Stimulated activated naive CD8-positive, alpha-beta T cell treated with anti-CD3 and anti-CD28 coated beads, Interleukin-15, amount 100 ng/mL, for 72 hours (primary cell): Measurements from ENCODE around the gene DNAH8.

Source experiments
- ATAC-seq: fragments of 150-1000 bp; cut with Tn5 transposase; 2 replicates; pipeline ENCODE4 v1.10.0; 2021; ENCODE audit warnings: mild to moderate bottlenecking, moderate library complexity
- DNase-seq, 2 donors: peaks; one replicate each; pipeline ENCODE4 v3.0.0; 2021 to 2022
- H3K27ac Mint-ChIP-seq, 2 donors: one replicate each; pipeline ENCODE4 v1.8.0; 2022; ENCODE audit warnings: mild to moderate bottlenecking in 2 of 2, mixed read lengths in 2 of 2, moderate library complexity in 2 of 2
- H3K27me3 Mint-ChIP-seq: one replicate; pipeline ENCODE4 v1.8.0; 2022; ENCODE audit warnings: mixed read lengths
- H3K4me1 Mint-ChIP-seq: one replicate; pipeline ENCODE4 v1.8.0; 2022; ENCODE audit warnings: mild to moderate bottlenecking, mixed read lengths
- H3K4me3 Mint-ChIP-seq, 2 donors: one replicate each; pipeline ENCODE4 v1.8.0; 2022; ENCODE audit warnings: mild to moderate bottlenecking in 2 of 2, mixed read lengths in 2 of 2, moderate library complexity in 1 of 2
- H3K9me3 Mint-ChIP-seq, 2 donors: one replicate each; pipeline ENCODE4 v1.8.0; 2022; ENCODE audit warnings: mixed read lengths in 2 of 2

DNAH8 gene

GRCh38 chr6:38942965-38943364 is 227.9 kb downstream of the DNAH8 start:
- ATAC-seq = no peak
- Mint-ChIP-seq H3K4me3 (no peak overlapping the region), H3K27ac (peak overlapping the region in 1 of 2 donors; percentile 2), H3K4me1 (peaks cover 4% of the 10 kb centered on the region), H3K27me3 (no peaks in the 10 kb centered on the region), H3K9me3 (no peaks in the 10 kb centered on the region)
- no peak for DNase-seq

DNA sequence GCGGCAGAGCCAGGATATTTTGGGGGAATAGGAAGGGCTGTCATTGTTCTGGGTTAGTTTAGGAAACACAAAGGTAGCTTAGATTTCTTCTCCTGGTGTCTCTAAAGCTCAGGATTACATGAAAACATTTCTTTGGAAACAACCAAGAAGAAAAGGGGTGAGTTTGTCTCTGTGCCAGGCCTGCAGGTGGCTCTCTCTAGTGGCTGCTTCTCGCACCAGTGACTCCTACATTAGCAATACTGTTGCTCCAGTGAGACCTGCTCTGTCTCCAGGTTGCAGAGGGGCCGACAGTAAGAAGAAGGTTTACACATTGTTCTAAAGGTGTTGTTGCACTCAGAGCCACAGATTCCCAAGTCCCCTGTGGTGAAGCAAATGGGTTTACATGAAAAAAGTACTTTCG is 228.9 kb downstream of the DNAH8 start:
- ATAC-seq = no peak

GRCh38 chr6:38944655-38945279 is 229.7 kb downstream of the DNAH8 start:
- ATAC-seq = no peak
- H3K27ac Mint-ChIP-seq = no peak overlapping the region
- no peaks in the 10 kb centered on the region for H3K9me3 Mint-ChIP-seq
- no peaks in the 10 kb centered on the region for H3K4me1 Mint-ChIP-seq
- no peak for DNase-seq
- no peak overlapping the region for H3K4me3 Mint-ChIP-seq
- no peaks in the 10 kb centered on the region for H3K27me3 Mint-ChIP-seq

More for the DNA sequence above, 228.9 kb downstream of the DNAH8 start:
- Mint-ChIP-seq H3K4me1 (no peaks in the 10 kb centered on the region), H3K9me3 (no peaks in the 10 kb centered on the region), H3K27me3 (no peaks in the 10 kb centered on the region), H3K27ac (no peak overlapping the region), H3K4me3 (no peak overlapping the region)
- no peak for DNase-seq

DNA sequence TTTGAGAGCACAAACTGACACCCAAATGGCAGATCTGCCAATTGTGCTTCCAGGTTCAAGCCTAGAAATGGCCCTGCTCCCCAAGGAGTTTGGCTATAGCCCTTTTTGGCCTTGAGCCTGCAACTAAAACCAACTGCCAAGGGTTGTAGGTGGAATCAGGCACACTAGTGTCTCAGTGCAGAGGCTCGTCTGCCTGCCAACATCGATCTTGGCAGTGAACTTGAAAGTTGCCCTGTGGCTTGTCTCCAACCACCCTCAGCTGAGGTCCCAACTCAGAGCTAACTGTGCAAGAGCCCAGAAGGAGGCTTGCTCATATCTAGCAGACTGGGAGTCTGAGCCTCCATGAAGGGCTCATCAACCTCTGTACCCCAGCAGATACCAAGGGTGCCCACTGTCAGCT is 240.8 kb downstream of the DNAH8 start:
- Mint-ChIP-seq H3K4me3 (no peak overlapping the region), H3K9me3 (peaks cover 0 to 15% of the 10 kb centered on the region in 2 donors), H3K27me3 (peaks cover 32% of the 10 kb centered on the region), H3K4me1 (no peaks in the 10 kb centered on the region), H3K27ac (no peak overlapping the region)
- ATAC-seq (no peak), DNase-seq (no peak)

DNA sequence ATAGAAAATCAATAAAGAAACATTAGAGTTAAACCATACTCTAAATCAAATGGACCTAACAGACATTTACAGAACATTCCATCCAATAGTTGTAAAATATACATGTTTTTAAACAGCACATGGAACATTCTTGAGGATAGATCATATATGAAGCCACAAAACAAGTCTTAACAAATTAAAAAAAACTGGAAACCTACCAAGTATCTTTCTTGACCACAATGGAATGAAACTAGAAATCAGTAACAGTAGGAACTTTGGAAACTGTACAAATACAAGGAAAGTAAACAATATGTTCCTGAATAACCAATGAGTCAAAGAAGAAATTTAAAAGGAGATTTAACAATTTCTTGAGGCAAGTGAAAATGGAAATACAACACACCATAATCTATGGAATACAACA is 242.3 kb downstream of the DNAH8 start:
- Mint-ChIP-seq H3K27ac (no peak overlapping the region), H3K9me3 (peaks cover 0 to 15% of the 10 kb centered on the region in 2 donors), H3K4me1 (no peaks in the 10 kb centered on the region), H3K4me3 (no peak overlapping the region), H3K27me3 (peaks cover 32% of the 10 kb centered on the region)
- ATAC-seq (no peak), DNase-seq (no peak)

DNA sequence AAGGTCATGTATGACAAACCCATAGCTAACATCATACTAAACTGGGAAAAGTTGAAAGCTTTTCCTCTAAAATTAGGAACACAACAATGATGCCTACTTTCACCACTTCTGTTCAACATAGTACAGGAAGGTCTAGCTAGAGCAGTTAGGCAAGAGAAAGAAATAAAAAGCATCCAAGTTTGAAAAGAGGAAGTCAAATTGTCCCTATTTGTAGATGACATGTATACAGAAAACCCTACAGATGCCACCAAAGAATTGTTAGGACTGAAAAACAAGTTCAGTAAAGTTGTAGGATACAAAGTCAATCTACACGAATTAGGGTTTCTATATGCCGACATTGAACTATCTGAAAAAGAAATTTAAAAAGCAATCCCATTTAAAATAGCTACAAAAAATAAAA is 244.0 kb downstream of the DNAH8 start:
- DNase-seq (no peak), ATAC-seq (no peak)
- Mint-ChIP-seq H3K27ac (no peak overlapping the region), H3K4me1 (no peaks in the 10 kb centered on the region), H3K27me3 (peaks cover 25% of the 10 kb centered on the region), H3K4me3 (no peak overlapping the region), H3K9me3 (peaks cover 0 to 15% of the 10 kb centered on the region in 2 donors)

- H3K27ac Mint-ChIP-seq = no peak overlapping the region
- DNase-seq (no peak), ATAC-seq (no peak)
- H3K4me3 Mint-ChIP-seq = no peak overlapping the region
- no peaks in the 10 kb centered on the region for H3K9me3 Mint-ChIP-seq
- H3K27me3 Mint-ChIP-seq = no peaks in the 10 kb centered on the region
- H3K4me1 Mint-ChIP-seq = no peaks in the 10 kb centered on the region
Observed at GRCh38 chr6:38968702-38969149, 253.6 kb downstream of the DNAH8 start.

DNA sequence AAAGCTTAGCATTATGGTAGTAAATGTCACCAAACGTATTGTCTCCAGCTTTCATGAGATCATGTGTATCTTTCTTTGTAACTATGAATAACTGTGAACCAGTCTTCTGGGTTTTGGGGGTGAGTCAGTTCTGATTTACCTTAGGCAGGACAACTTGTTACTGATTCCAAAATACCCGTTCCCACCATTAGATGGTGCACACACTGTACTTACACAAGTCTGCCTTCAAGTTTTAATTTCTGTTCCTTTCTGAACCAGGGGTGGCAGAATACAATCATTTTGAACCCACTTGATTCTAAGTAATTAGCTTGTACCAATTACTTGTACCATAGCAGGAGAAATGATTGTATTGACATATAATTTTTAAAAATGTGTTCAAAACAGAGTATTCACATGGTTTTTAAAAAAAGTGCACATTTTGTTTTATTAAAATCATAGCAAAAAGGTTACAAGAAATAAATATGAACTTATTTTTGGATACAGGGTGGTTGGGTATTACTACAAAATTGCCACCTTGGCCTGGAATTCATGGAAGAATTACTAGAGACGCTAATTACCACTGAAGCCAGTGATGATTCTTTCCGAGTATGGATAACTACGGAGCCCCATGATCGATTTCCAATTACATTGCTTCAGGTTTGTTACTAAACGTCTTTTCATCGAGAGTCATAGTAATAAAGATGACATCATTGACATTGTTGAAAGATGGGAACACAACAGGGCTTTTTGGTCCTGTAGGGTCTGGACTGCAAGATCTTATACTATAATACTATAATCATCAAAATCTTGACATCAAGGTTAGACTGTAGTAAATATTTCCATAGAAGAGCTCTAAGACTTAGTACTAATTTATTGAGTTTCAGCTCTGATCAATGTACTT is 258.3 kb downstream of the DNAH8 start:
- Mint-ChIP-seq H3K4me1 (no peaks in the 10 kb centered on the region), H3K27ac (no peak overlapping the region), H3K4me3 (no peak overlapping the region), H3K27me3 (peaks cover 33% of the 10 kb centered on the region), H3K9me3 (no peaks in the 10 kb centered on the region)
- DNase-seq (peak; percentile 30 to 34), ATAC-seq (peak; percentile 94)

DNA sequence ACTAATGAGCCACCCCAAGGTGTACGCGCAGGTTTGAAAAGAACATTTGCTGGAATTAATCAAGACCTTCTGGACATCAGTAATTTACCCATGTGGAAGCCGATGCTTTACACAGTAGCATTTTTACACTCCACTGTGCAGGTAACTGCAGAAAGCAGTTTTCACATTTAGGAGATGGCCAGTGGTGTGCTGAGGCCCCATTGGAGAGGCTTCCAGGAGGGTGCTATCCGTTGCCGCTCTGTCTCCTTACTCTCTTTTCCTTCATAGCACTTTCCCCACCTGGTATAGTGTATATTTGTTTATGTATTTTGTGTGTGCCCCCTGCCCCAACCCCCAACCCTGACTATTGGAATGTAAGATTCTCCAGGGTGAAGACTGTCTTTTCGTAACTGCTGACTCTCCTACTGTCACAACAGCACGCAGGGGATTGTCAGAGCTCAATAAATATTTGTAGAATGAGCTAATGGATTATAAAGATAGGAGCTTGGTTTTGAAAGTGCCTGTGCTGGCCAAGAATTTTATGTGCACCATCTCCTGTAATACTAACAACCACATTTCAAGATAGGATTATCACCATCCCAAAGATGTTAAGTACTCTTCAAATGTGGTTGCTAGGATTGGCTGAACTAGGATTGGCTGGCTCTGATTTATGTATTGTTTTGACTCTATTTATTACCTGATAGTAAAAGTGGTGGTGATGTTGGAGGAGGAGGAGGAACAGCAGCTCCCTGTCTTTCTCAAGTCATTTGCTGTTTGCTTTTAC is 259.5 kb downstream of the DNAH8 start:
- Mint-ChIP-seq H3K27me3 (peaks cover 43% of the 10 kb centered on the region), H3K27ac (no peak overlapping the region), H3K4me3 (no peak overlapping the region), H3K9me3 (no peaks in the 10 kb centered on the region), H3K4me1 (no peaks in the 10 kb centered on the region)
- DNase-seq = no peak
- ATAC-seq = no peak

- Mint-ChIP-seq H3K4me1 (no peaks in the 10 kb centered on the region), H3K27me3 (peaks cover 50% of the 10 kb centered on the region), H3K27ac (no peak overlapping the region), H3K9me3 (no peaks in the 10 kb centered on the region), H3K4me3 (no peak overlapping the region)
- no peak for ATAC-seq
- DNase-seq = no peak
Observed at GRCh38 chr6:38975621-38976049, 260.5 kb downstream of the DNAH8 start.

GRCh38 chr6:38976051-38976450 is 260.9 kb downstream of the DNAH8 start:
- no peaks in the 10 kb centered on the region for H3K9me3 Mint-ChIP-seq

DNA sequence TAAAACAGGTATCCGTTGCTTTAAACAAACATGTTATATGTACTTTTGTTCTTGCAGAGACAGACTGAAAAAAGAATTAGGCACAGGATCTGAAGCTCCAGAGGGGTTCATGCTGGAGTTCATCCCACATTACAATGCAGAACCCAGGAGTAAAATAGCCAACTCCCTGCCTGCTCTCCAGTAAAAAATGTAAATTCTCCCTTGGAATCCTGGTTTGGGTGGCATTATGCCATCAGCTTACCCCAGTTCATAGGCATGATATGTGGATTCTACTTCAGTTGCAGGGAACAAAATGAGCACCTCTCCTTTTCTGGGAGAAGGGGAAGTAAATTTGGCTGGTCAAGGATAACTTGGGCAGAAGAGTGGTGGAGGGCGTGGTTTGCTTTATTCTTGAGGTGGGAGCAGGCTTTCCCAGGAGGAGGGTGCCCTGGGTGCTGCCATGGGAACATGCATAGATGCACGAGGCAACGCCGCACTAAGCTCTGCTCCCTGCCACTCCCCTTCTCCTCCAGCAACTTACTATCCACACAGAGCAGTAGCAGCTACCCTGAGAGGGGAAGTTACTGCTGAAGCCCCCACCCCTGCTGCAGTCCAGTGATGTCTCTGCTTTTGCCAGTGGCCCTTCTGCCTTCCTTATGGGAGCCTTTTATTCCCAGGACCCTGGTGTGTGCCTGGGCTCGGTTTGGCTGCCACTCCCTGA is 261.8 kb downstream of the DNAH8 start:
- no peak for DNase-seq
- Mint-ChIP-seq H3K27ac (no peak overlapping the region), H3K4me3 (no peak overlapping the region), H3K9me3 (no peaks in the 10 kb centered on the region), H3K4me1 (no peaks in the 10 kb centered on the region), H3K27me3 (peaks cover 51% of the 10 kb centered on the region)
- no peak for ATAC-seq

More at GRCh38 chr6:38976051-38976450, 260.9 kb downstream of the DNAH8 start:
- no peak for DNase-seq
- Mint-ChIP-seq H3K4me3 (no peak overlapping the region), H3K27me3 (peaks cover 51% of the 10 kb centered on the region), H3K4me1 (no peaks in the 10 kb centered on the region), H3K27ac (no peak overlapping the region)
- no peak for ATAC-seq

DNA sequence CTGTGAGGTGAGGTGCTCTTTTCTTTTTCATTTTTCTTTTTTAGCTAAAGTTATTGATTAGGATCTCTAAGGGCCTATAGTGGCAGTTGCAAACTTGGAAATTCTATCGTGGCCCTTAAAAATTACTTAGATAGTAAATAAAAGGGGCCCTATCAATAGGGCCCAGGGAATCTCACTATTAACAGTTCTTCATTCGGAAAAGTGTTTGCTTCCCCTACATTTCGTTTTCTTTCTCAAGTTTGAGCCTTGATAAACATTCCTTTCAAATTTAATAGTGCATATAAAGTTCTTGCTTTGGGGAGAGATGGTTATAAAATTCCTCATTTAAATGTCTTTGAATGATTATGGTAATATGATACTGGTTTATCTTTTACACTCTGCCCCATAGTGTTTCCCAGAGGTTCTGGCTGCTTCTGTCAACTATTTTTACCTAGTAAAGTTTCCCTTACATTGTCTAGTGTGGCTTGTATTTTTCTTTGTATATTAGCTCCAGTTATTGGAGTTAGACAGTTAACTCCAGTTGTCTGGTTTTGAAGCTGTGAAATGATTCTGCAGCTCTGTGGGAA is 263.1 kb downstream of the DNAH8 start:
- H3K4me1 Mint-ChIP-seq = no peaks in the 10 kb centered on the region
- no peak for ATAC-seq
- H3K9me3 Mint-ChIP-seq = no peaks in the 10 kb centered on the region
- DNase-seq = no peak
- peaks cover 51% of the 10 kb centered on the region for H3K27me3 Mint-ChIP-seq
- H3K4me3 Mint-ChIP-seq = no peak overlapping the region
- no peak overlapping the region for H3K27ac Mint-ChIP-seq

DNA sequence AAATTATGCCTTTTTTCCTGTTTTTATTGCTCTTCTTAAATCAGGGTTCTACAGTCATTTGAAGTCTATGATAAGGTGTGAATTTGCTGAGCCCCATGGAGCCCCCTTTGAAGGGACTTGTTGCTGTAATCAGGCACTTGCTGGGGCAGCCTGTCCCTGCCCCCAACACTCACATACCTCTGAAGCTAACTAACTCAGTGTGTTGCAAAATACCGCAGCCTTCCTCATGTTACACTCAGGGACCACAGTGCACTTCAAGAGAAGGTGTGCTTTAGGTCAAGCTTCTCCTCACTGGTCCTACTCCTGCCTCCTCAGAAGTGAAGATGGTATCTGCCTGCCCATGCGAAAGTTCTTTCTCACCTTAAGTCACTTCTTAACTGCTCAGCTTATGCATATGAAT is 267.4 kb downstream of the DNAH8 start:
- ATAC-seq (no peak), DNase-seq (no peak)
- Mint-ChIP-seq H3K27ac (no peak overlapping the region), H3K4me1 (no peaks in the 10 kb centered on the region), H3K9me3 (no peaks in the 10 kb centered on the region), H3K27me3 (peaks cover 32% of the 10 kb centered on the region), H3K4me3 (no peak overlapping the region)

DNA sequence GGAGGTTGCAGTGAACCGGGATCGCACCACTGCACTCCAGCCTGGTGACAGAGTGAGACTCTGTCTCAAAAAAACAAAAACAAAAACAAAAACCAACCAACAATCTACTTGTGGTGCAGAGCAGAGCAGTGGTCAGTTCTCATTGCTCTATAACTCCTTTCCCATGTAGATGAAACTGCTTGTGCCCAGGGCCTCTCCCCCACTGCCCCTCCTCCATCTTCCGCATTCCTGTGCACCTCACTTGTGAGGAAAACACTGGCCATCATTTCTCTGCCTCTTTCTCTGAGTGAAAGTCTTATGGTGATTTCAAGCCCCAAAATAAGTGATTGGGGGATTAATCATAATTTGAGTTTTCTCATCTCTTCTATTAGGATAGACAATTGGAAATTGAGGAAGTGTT is 269.6 kb downstream of the DNAH8 start:
- H3K4me3 Mint-ChIP-seq = no peak overlapping the region
- no peak overlapping the region for H3K27ac Mint-ChIP-seq
- DNase-seq (no peak), ATAC-seq (no peak)
- H3K9me3 Mint-ChIP-seq = no peaks in the 10 kb centered on the region
- H3K4me1 Mint-ChIP-seq = no peaks in the 10 kb centered on the region
- peaks cover 16% of the 10 kb centered on the region for H3K27me3 Mint-ChIP-seq
